ENCODE measurements around the gene KIFC3.

DNA sequence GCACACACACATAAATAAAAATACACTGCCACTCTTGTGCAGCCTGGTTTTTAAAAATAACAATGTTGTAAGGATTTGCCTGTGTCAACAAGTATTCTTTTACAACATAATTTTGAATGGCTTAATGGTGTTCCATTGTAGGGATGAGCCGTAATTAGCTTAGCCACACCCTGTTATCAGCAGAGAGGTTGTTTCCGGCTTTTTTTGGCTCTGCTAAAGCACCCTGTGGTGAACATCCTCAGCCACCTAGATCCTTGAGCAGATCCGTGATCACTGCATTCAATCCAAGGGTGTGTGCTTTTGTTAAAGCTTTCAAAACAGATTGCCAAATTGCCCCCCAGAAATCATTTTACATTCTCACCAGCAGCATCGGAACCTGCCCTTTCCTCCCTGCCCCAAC is 59.7 kb downstream of the KIFC3 start:
- no peak for TF ChIP-seq POLR2A (IDR thresholded peaks at IDR 0.05)
- TF ChIP-seq, protein P1, sequence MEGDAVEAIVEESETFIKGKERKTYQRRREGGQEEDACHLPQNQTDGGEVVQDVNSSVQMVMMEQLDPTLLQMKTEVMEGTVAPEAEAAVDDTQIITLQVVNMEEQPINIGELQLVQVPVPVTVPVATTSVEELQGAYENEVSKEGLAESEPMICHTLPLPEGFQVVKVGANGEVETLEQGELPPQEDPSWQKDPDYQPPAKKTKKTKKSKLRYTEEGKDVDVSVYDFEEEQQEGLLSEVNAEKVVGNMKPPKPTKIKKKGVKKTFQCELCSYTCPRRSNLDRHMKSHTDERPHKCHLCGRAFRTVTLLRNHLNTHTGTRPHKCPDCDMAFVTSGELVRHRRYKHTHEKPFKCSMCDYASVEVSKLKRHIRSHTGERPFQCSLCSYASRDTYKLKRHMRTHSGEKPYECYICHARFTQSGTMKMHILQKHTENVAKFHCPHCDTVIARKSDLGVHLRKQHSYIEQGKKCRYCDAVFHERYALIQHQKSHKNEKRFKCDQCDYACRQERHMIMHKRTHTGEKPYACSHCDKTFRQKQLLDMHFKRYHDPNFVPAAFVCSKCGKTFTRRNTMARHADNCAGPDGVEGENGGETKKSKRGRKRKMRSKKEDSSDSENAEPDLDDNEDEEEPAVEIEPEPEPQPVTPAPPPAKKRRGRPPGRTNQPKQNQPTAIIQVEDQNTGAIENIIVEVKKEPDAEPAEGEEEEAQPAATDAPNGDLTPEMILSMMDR (IDR thresholded peaks at IDR 0.05) = no peak

All from uterus (tissue), 2 donors.